Keratinocyte (primary cell): ENCODE results near the gene NLRP8. TPM values are rescaled to one million over a fixed set of nuclear protein-coding genes. Genes with fewer than 3 reads are reported as not detected.

Experiments used
- DNase-seq: peaks from one replicate; pipeline ENCODE4 v3.0.0-alpha.2; 2011; ENCODE audit warnings: low read depth, missing footprints, low spot score
- FAIRE-seq: peaks from 2 replicates; lab custom pipeline; 2011; peaks lifted over from hg19 to GRCh38; lab: Jason Lieb, UNC
- H2AFZ ChIP-seq: 2 replicates; pipeline ENCODE4 v1.6.0; 2012; ENCODE audit warnings: low read length, control low read depth, inconsistent platforms; ENCODE audit not compliant: control insufficient read depth
- H3K27ac ChIP-seq: 2 replicates; pipeline ENCODE4 v1.5.1; 2011; ENCODE audit warnings: low read length; ENCODE audit not compliant: control insufficient read depth, insufficient read depth
- H3K27me3 ChIP-seq: 3 replicates; pipeline ENCODE4 v1.6.0; 2011; ENCODE audit warnings: low read length; ENCODE audit not compliant: control insufficient read depth, insufficient read depth; ENCODE audit errors: extremely low read depth
- H3K36me3 ChIP-seq, 2 experiments: 2 replicates in 1 of 2; 3 replicates in 1 of 2; pipeline ENCODE4 v1.5.1; 2011; ENCODE audit warnings: low read length in 2 of 2, mild to moderate bottlenecking in 1 of 2; ENCODE audit not compliant: control insufficient read depth in 2 of 2, insufficient read depth in 2 of 2; ENCODE audit errors: extremely low read depth in 1 of 2
- H3K4me1 ChIP-seq: 3 replicates; pipeline ENCODE4 v1.5.1; 2011; ENCODE audit warnings: low read length; ENCODE audit not compliant: control insufficient read depth, insufficient read depth; ENCODE audit errors: extremely low read depth
- H3K4me2 ChIP-seq: 3 replicates; pipeline ENCODE4 v1.6.0; 2011; ENCODE audit warnings: low read depth, low read length; ENCODE audit not compliant: control insufficient read depth, insufficient read depth; ENCODE audit errors: extremely low read depth
- H3K4me3 ChIP-seq, 3 experiments: fragments of 200-600 bp in 1 of 3; sonication (generic) in 1 of 3; 2 replicates in 2 of 3; 3 replicates in 1 of 3; pipeline ENCODE4 v1.5.1; 2011 to 2016; ENCODE audit warnings: low read length in 3 of 3, mild to moderate bottlenecking in 3 of 3, control low read depth in 2 of 3, inconsistent platforms in 1 of 3, low read depth in 1 of 3, mixed read lengths in 1 of 3, mixed run types in 1 of 3, moderate library complexity in 1 of 3; ENCODE audit not compliant: control insufficient read depth in 2 of 3, insufficient read depth in 2 of 3; ENCODE audit errors: extremely low read depth in 1 of 3
- H3K79me2 ChIP-seq: 2 replicates; pipeline ENCODE4 v1.6.0; 2012; ENCODE audit warnings: low read length; ENCODE audit not compliant: control insufficient read depth, insufficient read depth
- H3K9ac ChIP-seq: 3 replicates; pipeline ENCODE4 v1.6.0; 2011; ENCODE audit warnings: low read length; ENCODE audit not compliant: control insufficient read depth, insufficient read depth; ENCODE audit errors: extremely low read depth
- H3K9me1 ChIP-seq: 3 replicates; pipeline ENCODE4 v1.6.0; 2011; ENCODE audit warnings: low read length; ENCODE audit not compliant: control insufficient read depth, insufficient read depth; ENCODE audit errors: extremely low read depth
- H3K9me3 ChIP-seq: 2 replicates; pipeline ENCODE4 v1.5.1; 2012; ENCODE audit warnings: low read depth, low read length; ENCODE audit not compliant: control insufficient read depth
- H4K20me1 ChIP-seq: 3 replicates; pipeline ENCODE4 v1.6.0; 2011; ENCODE audit warnings: low read length; ENCODE audit not compliant: control insufficient read depth, insufficient read depth; ENCODE audit errors: extremely low read depth
- CTCF ChIP-seq, 3 experiments: IDR thresholded peaks in 1 of 3; conservative IDR thresholded peaks in 1 of 3; optimal IDR thresholded peaks in 1 of 3; 2 replicates in 2 of 3; 3 replicates in 1 of 3; pipeline versions ENCODE3 to v1.5.1; 2011; ENCODE audit warnings: low read length in 3 of 3, mild to moderate bottlenecking in 3 of 3, moderate library complexity in 2 of 3, control low read depth in 1 of 3, inconsistent platforms in 1 of 3; ENCODE audit not compliant: insufficient read depth in 2 of 3; ENCODE audit errors: extremely low read depth in 1 of 3
- EZH2 ChIP-seq: IDR thresholded peaks from one replicate; pipeline ENCODE4 v1.6.1; 2012; ENCODE audit warnings: inconsistent platforms, mild to moderate bottlenecking, low read length, moderate library complexity
- dilution Hi-C: fragments of 300-500 bp; cut with MboI; formaldehyde crosslinking; loops from one replicate; pipeline ENCODE4 v1.7.0; 2020; ENCODE audit warnings: low sequenced_read_pairs; ENCODE audit not compliant: extremely low pct_ligation_motif_present
- polyA plus RNA-seq, 5 experiments: library from polyadenylated mRNA; depleted of rRNA in 3 of 5; stranded (reverse) in 3 of 5; stranded (forward) in 1 of 5; unstranded in 1 of 5; fragments of >200 nt; gene quantifications; 1 replicate in 1 of 5; 2 replicates in 3 of 5; 3 replicates in 1 of 5; pipeline versions ENCODE4 v1.2.1 to v1.2.3, GENCODE V29; 2011 to 2012; ENCODE audit warnings: missing spikeins in 2 of 5, low read depth in 1 of 5, low replicate concordance in 1 of 5

The NLRP8 gene
- polyA plus RNA-seq, 1 donor (not counting 4 experiments of a cell fraction or from before 2014, with no cell fraction given) = not detected

GRCh38 chr19:55930996-55931515, 16.6 kb upstream of the NLRP8 start:
- Histone ChIP-seq H3K9me3 (peaks cover 2% of the 10 kb centered on the region), H2AFZ (no peak overlapping the region), H3K4me2 (no peak overlapping the region), H3K4me1 (no peaks in the 10 kb centered on the region), H3K36me3 (no peaks in the 10 kb centered on the region), H4K20me1 (no peaks in the 10 kb centered on the region), H3K4me3 (no peak overlapping the region), H3K9me1 (no peaks in the 10 kb centered on the region), H3K9ac (no peak overlapping the region), H3K27me3 (no peaks in the 10 kb centered on the region), H3K79me2 (no peaks in the 10 kb centered on the region), H3K27ac (no peak overlapping the region)
- DNase-seq = no peak
- no peak for FAIRE-seq
- TF ChIP-seq CTCF (optimal IDR thresholded peaks at IDR 0.05 in 1 of 3, IDR thresholded peaks at IDR 0.05 in 1 of 3, conservative IDR thresholded peaks at IDR 0.05 in 1 of 3; ENCODE audit: extremely low read depth in 1 of 3, insufficient read depth in 2 of 3, low read length in 3 of 3) (no peak), EZH2 (no peak)
- dilution Hi-C loops = no loop called here

GRCh38 chr19:55931936-55932386, 15.7 kb upstream of the NLRP8 start, which contains the start of gene NLRP13:
TSS of gene NLRP13 (minus strand) at chr19:55932336. CDS start at chr19:55932311, 25 bp downstream.
- Histone ChIP-seq H3K9ac (no peak within 1 kb of the TSS), H3K9me3 (peaks cover 2% of the 10 kb centered on the region), H3K4me3 (no peak within 1 kb of the TSS), H3K27me3 (no peaks in the 10 kb centered on the region), H3K4me1 (no peaks in the 10 kb centered on the region), H3K36me3 (no peaks in the 10 kb centered on the region), H3K27ac (no peak within 1 kb of the TSS), H3K9me1 (no peaks in the 10 kb centered on the region), H2AFZ (no peak within 1 kb of the TSS), H3K4me2 (no peak within 1 kb of the TSS), H3K79me2 (no peaks in the 10 kb centered on the region), H4K20me1 (no peaks in the 10 kb centered on the region)
- dilution Hi-C loops = no loop called here
- FAIRE-seq (no peak), DNase-seq (no peak)
- TF ChIP-seq CTCF (optimal IDR thresholded peaks at IDR 0.05 in 1 of 3, IDR thresholded peaks at IDR 0.05 in 1 of 3, conservative IDR thresholded peaks at IDR 0.05 in 1 of 3; ENCODE audit: extremely low read depth in 1 of 3, insufficient read depth in 2 of 3, low read length in 3 of 3) (no peak), EZH2 (no peak)
